Measurements from ENCODE around the gene RGN.
A peak's percentile ranks its signal among the peaks of the same experiment; 100 is the strongest.

RGN gene

GRCh38 chrX:47091149-47091775 is 13.0 kb downstream of the RGN start:
- TF ChIP-seq MAX (IDR thresholded peaks at IDR 0.05; ENCODE audit: low read depth, low read length) (no peak), CTCF (IDR thresholded peaks at IDR 0.05; ENCODE audit: low read depth, low read length) (no peak), MYC (IDR thresholded peaks at IDR 0.05; ENCODE audit: low read depth, low read length) (no peak), POLR2A (IDR thresholded peaks at IDR 0.05; ENCODE audit: extremely low read depth, insufficient read length) (no peak)
- no peak overlapping the region for H3K4me3 ChIP-seq (ENCODE audit: low read depth, low read length)
- peak; percentile 32 for DNase-seq (ENCODE audit: low read depth)

GRCh38 chrX:47093248-47093647 is 15.0 kb downstream of the RGN start:
- no peak overlapping the region for H3K4me3 ChIP-seq (ENCODE audit: low read depth, low read length)
- peak; percentile 52 for DNase-seq (ENCODE audit: low read depth)
- TF ChIP-seq MAX (IDR thresholded peaks at IDR 0.05; ENCODE audit: low read depth, low read length) (no peak), CTCF (IDR thresholded peaks at IDR 0.05; ENCODE audit: low read depth, low read length) (peak; percentile 15)

- no peak for DNase-seq (ENCODE audit: low read depth)
- TF ChIP-seq MYC (IDR thresholded peaks at IDR 0.05; ENCODE audit: low read depth, low read length) (no peak), POLR2A (IDR thresholded peaks at IDR 0.05; ENCODE audit: extremely low read depth, insufficient read length) (no peak), MAX (IDR thresholded peaks at IDR 0.05; ENCODE audit: low read depth, low read length) (no peak), CTCF (IDR thresholded peaks at IDR 0.05; ENCODE audit: low read depth, low read length) (no peak)
- H3K4me3 ChIP-seq (ENCODE audit: low read depth, low read length): no peak overlapping the region
Observed at GRCh38 chrX:47093860-47094259, 15.6 kb downstream of the RGN start.

- TF ChIP-seq CTCF (IDR thresholded peaks at IDR 0.05; ENCODE audit: low read depth, low read length) (no peak), POLR2A (IDR thresholded peaks at IDR 0.05; ENCODE audit: extremely low read depth, insufficient read length) (no peak), MAX (IDR thresholded peaks at IDR 0.05; ENCODE audit: low read depth, low read length) (no peak), MYC (IDR thresholded peaks at IDR 0.05; ENCODE audit: low read depth, low read length) (no peak)
- H3K4me3 ChIP-seq (ENCODE audit: low read depth, low read length): no peak overlapping the region
- no peak for DNase-seq (ENCODE audit: low read depth)
Observed at GRCh38 chrX:47097018-47097417, 18.8 kb downstream of the RGN start.

GRCh38 chrX:47098338-47099094 is 20.3 kb downstream of the RGN start:
- DNase-seq (ENCODE audit: low read depth): no peak
- H3K4me3 ChIP-seq (ENCODE audit: low read depth, low read length): no peak overlapping the region
- no peak for TF ChIP-seq CTCF (IDR thresholded peaks at IDR 0.05; ENCODE audit: low read depth, low read length)
- TF ChIP-seq POLR2A (IDR thresholded peaks at IDR 0.05; ENCODE audit: extremely low read depth, insufficient read length): no peak
- no peak for TF ChIP-seq MAX (IDR thresholded peaks at IDR 0.05; ENCODE audit: low read depth, low read length)
- no peak for TF ChIP-seq MYC (IDR thresholded peaks at IDR 0.05; ENCODE audit: low read depth, low read length)
